Activated naive CD4-positive, alpha-beta T cell treated with anti-CD3 and anti-CD28 coated beads, Interleukin-2, amount 50 U/mL, for 72 hours (primary cell): ENCODE results near the gene GARIN5A. TPM values are rescaled to one million over a fixed set of nuclear protein-coding genes. Genes with fewer than 3 reads are reported as not detected.

Experiments used
- ATAC-seq, 2 donors: fragments of 150-1000 bp; cut with Tn5 transposase; 2 replicates each; pipeline ENCODE4 v1.10.0; 2021; ENCODE audit warnings: mild to moderate bottlenecking in 2 of 2, moderate library complexity in 2 of 2
- DNase-seq, 2 donors: peaks; one replicate each; pipeline ENCODE4 v3.0.0; 2021 to 2022; ENCODE audit warnings: low spot score in 2 of 2
- H3K27ac Mint-ChIP-seq, 2 donors: one replicate each; pipeline ENCODE4 v1.8.0; 2022; ENCODE audit warnings: mild to moderate bottlenecking in 2 of 2, mixed read lengths in 2 of 2
- H3K36me3 Mint-ChIP-seq, 2 donors: one replicate each; pipeline ENCODE4 v1.8.0; 2022; ENCODE audit warnings: mixed read lengths in 2 of 2
- H3K9me3 Mint-ChIP-seq, 2 donors: one replicate each; pipeline ENCODE4 v1.8.0; 2022; ENCODE audit warnings: mixed read lengths in 2 of 2
- total RNA-seq, 2 donors: library from RNA; stranded (reverse); gene quantifications; one replicate each; pipeline ENCODE4 v1.2.3, GENCODE V29; 2022

Gene GARIN5A
- total RNA-seq, 2 donors from 2014 or later = 0.60 to 0.96 TPM

DNA sequence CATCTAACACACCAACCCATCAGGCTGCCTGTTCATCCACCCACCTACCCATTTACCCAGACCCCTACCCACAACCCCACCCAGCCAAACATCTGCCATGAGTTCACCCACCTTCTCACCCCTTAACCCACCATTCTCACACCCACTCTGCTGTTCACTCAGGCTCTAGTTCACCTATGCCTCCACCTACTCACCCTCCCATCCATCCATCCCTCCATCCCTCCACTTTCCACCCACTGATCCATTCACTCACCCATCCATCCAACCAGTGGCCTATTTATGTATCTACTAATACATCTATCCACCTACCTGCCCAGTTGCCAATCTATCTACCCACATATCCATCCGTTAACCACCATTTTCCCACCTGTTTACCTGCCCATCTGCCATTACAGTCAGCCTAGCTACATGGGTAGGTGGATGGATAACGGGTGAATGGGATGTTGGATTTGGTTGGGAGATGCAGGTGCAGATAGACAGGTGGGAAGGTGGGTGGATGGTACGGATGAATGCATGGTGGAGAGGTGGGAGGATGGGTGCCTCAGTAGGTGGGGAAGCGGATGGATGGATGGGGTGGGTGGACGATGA, 38.7 kb downstream of the GARIN5A start:
- DNase-seq (no peak), ATAC-seq (no peak)
- no peak overlapping the region for H3K27ac Mint-ChIP-seq
- no peaks in the 10 kb centered on the region for H3K9me3 Mint-ChIP-seq
- H3K36me3 Mint-ChIP-seq = no peaks in the 10 kb centered on the region

DNA sequence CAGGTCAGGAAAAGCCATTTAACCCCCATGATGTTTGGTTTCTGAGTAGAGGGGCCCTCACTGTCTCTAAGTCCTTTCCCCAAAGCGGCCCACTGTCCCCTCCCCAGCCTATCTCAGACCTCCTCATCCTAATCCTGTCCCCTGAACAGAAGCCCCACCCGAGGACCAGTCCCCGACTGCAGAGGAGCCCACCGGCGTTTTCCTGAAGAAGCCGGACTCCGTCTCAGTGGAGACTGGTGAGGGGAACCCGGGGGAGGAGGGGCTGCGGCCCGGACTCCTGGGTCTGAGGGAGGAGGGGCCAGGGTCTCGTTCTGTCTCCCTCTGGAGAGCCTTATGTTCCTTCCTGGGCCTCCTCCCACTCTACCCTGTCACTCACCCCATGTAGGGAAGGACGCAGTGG, 41.0 kb downstream of the GARIN5A start:
- no peaks in the 10 kb centered on the region for H3K9me3 Mint-ChIP-seq
- no peak overlapping the region for H3K27ac Mint-ChIP-seq
- DNase-seq = no peak
- no peak for ATAC-seq
- H3K36me3 Mint-ChIP-seq = no peaks in the 10 kb centered on the region

DNA sequence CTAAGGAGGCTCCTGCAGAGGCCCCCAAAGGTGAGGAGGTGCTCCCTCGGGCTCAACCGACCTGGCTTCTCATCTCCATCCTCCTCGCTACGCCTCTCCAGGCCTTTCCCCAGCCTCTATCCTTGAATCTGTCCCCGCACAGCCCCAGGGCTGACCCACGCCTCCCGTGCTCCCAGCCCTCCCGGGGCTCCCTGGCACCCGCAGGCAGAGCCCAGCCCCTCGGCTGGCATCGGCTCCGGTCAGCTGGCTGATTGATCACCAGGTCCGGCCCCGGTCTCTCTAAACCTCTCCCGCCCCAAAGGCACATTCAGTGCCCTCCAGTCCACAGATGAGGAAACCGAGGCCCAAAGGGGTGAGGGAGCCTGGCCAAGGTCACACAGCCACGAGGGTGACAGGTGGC, 41.4 kb downstream of the GARIN5A start:
- Mint-ChIP-seq H3K27ac (no peak overlapping the region), H3K36me3 (no peaks in the 10 kb centered on the region), H3K9me3 (no peaks in the 10 kb centered on the region)
- ATAC-seq (no peak), DNase-seq (no peak)

DNA sequence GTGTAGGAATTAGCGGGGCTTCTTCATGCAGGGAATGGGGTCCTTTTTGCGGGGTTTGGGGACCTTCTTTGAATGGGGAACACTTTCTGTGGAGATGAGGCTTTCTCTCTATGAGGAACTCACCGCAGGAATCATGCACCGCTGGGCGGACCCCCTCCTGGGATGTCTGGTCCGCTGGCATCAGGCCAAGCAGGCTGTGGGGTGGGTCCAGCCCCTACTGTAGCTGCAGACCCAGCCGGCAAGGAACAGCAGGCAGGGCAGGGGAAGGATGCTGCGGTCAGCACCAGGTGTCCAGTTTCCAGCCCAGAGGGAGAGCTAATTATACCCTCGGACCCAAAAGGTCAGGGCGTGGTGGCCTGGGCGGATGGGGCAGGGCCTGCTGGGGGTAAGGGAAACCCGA, 42.1 kb downstream of the GARIN5A start:
- no peaks in the 10 kb centered on the region for H3K9me3 Mint-ChIP-seq
- no peaks in the 10 kb centered on the region for H3K36me3 Mint-ChIP-seq
- no peak for DNase-seq
- no peak overlapping the region for H3K27ac Mint-ChIP-seq
- no peak for ATAC-seq

DNA sequence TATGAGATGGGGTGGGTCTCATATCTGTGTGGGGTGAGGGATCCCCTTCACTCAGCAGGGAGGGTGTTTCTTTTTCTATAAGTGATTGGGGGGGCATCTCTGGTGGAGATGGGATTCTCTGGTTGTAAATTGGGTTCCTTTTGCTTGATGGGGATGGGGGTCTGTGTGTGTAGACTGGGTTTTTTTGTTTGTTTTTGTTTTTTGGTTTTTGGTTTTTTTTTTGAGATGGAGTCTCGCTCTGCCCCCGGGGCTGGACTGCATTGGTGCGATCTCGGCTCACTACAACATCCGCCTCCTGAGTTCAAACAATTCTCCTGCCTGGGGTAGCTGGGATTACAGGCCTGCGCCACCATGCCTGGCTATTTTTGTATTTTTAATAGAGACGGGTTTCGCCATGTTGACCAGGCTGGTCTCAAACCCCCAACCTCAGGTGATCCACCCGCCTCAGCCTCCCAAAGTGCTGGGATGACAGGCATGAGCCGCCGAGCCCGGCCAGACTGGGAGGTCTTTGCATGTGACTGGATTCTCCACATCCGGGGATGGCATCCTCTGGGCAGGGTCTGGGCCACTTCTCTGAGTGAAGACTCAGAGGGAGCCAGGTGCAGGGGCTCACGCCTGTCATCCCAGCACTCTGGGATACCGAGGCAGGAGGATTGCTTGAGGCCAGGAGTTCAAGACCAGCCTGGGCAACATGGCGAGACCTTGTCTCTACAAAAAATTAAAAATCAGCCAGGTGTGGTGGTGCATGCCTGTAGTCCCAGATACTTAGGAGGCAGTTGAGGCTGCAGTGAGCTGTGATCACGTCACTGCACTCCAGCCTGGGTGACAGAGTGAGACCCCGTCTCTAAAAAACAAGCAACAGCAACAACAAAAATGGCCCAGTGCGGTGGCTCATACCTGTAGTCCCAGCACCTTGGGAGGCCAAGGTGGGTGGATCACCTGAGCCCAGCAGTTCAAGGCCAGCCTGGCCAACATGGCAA, 43.2 kb downstream of the GARIN5A start:
- Mint-ChIP-seq H3K36me3 (no peaks in the 10 kb centered on the region), H3K27ac (peak overlapping the region in 1 of 2 donors; percentile 82), H3K9me3 (no peaks in the 10 kb centered on the region)
- DNase-seq (no peak), ATAC-seq (no peak)

DNA sequence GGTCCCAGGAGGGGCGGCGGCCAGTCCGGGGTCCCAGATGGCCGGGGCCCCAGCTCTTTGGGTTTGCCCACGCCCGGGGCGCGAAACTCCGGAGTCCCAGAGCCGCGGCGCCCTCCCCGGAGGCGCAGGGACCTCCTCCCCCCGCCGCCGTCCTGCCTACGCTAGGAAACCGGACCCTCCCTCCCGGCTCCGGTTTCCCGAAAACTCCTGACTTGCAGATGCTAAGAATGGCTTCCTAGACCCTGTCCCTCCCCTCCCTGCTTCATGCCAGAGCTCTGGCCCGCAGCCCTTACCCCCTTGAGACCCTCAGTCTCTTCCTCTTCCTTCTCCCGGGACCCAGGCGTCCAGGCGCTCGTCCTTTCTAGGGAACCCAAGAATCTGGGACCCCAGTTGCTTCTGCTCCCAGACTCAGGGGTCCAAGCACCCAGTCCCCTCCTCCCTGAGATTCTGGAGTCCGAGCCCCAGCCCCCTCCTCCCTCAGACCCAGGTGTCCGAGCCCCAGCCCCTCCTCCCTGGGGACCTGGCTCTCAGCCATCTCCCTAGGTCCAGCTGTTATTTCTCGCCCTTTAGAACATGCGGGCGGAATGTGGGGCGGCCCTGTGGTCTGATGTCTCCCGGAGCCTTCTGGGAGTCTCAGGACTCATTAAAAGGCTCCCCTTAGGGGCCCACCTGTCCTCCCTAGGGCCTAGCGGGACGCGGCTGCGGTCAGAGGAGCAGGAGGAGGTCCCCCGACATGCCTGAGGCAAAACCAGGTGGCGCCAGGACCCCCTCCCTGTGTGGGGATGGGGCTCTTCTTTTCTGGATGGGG, 44.2 kb downstream of the GARIN5A start, which contains the start of gene MYBPC2:
Gene MYBPC2, plus strand, starts transcription at position 672 of the 808 bp plus-strand sequence. Its CDS starts 62 bp downstream, at position 734.
- DNase-seq (no peak), ATAC-seq (no peak)
- no peaks in the 10 kb centered on the region for H3K9me3 Mint-ChIP-seq
- H3K27ac Mint-ChIP-seq = peak within 1 kb of the TSS; percentile 82 to 94
- H3K36me3 Mint-ChIP-seq = no peaks in the 10 kb centered on the region

DNA sequence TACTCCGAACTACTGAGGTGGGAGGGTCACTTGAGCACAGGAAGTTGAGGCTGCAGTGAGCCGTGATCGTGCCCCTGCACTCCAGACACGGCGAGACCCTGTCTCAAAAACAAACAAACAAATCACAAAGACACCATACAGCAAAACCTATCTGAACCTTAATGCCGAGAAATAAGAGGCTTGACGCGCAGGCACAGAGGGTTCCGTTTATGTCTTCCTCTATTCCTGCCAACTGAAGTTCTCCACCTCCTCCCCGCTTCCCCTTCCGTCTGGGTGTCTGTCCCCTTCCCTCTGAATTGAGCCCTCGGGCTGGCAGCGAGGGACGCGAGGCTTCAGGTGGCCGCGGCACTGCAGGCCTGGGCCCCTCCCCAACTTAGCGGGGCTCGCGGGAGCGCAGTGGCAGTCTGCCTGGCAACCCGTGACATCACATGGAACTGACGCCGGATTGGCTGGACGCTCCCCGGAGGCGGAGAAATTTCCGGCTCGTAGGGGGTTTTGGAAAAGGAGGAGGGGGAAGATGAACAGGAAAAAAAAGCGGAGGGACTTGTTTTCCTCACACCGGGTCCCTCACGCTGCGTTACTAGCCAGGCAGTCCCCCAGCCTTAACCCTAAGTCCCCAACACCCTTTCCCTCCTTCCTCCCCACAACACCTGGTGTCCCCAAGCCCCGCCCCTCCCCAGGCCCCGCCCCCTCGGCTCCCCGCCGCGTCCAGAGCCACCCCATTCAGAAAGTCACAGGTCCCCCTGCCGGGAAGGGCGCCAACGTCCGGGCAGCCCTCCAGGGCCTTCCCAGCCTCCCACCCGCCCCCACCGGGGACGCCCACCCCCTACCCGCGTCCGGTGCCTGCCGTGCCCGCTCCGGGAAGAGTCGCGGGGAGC, 45.1 kb downstream of the GARIN5A start:
- H3K36me3 Mint-ChIP-seq = no peaks in the 10 kb centered on the region
- H3K27ac Mint-ChIP-seq = peak overlapping the region; percentile 82 to 94
- no peaks in the 10 kb centered on the region for H3K9me3 Mint-ChIP-seq
- DNase-seq (peak; percentile 90 to 97), ATAC-seq (peak; percentile 97 to 98)

DNA sequence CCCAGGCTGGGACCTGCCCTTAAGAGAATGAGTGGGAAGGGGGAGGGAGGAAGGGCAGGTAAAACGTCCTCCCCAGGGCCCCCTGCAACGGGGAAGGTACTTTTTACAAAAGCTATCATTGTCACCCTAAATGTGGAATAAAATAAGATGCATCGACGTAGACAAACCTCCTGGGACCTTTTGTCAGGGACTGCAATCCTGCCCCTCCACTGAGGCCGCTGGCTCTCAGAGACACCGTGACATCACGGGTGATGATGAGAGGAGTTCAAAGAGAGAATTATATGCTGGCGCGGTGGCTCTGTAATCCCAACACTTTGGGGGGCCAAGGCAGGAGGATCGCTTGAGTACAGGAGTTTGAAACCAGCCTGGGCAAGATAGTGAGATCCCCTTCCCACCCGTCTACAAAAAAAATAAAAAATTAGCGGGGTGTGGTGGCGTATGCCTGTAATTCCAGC, 45.7 kb downstream of the GARIN5A start:
- DNase-seq = no peak
- no peaks in the 10 kb centered on the region for H3K36me3 Mint-ChIP-seq
- no peaks in the 10 kb centered on the region for H3K9me3 Mint-ChIP-seq
- peak overlapping the region; percentile 29 to 82 for H3K27ac Mint-ChIP-seq
- no peak for ATAC-seq

DNA sequence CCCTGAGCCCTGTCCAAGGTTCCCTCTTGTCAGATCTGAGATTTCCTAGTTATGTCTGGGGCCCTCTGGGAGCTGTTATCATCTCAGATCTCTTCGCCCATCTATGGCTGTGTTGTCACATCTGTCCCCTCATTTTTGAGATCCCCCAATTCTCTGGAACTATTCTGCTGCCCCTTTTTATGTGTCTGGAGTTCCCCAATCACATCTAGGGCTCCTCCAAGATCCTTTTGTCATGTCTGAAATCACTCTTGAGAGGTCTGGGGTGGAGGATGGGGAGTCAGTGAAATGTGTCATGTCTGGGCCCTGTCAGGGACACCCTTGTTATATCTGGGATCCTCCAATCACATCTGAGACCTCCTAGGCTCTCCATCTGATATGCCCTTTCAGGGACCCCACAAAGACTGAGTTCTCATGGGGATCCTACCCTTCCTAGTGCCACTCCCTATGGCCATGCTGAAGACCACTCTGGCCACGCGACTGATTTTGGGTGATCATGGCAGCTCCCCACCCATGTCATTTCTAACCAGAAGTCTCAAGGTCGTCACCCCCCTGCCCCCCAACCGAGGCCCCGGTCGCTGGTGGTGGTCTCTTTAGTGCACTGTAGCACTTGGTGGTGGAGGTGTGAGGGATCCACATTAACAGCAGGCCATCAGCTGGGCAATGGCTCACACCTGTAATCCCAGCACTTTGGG, 47.7 kb downstream of the GARIN5A start:
- Mint-ChIP-seq H3K36me3 (no peaks in the 10 kb centered on the region), H3K9me3 (no peaks in the 10 kb centered on the region), H3K27ac (peak overlapping the region in 1 of 2 donors; percentile 9)
- DNase-seq = no peak
- no peak for ATAC-seq

DNA sequence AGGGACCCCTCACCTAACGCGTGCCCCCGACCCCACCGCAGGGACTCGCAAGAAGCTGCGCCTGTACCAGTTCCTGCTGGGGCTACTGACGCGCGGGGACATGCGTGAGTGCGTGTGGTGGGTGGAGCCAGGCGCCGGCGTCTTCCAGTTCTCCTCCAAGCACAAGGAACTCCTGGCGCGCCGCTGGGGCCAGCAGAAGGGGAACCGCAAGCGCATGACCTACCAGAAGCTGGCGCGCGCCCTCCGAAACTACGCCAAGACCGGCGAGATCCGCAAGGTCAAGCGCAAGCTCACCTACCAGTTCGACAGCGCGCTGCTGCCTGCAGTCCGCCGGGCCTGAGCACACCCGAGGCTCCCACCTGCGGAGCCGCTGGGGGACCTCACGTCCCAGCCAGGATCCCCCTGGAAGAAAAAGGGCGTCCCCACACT, 48.6 kb downstream of the GARIN5A start:
- no peaks in the 10 kb centered on the region for H3K9me3 Mint-ChIP-seq
- ATAC-seq (peak in 1 of 2 donors; percentile 13), DNase-seq (no peak)
- no peak overlapping the region for H3K27ac Mint-ChIP-seq
- no peaks in the 10 kb centered on the region for H3K36me3 Mint-ChIP-seq

DNA sequence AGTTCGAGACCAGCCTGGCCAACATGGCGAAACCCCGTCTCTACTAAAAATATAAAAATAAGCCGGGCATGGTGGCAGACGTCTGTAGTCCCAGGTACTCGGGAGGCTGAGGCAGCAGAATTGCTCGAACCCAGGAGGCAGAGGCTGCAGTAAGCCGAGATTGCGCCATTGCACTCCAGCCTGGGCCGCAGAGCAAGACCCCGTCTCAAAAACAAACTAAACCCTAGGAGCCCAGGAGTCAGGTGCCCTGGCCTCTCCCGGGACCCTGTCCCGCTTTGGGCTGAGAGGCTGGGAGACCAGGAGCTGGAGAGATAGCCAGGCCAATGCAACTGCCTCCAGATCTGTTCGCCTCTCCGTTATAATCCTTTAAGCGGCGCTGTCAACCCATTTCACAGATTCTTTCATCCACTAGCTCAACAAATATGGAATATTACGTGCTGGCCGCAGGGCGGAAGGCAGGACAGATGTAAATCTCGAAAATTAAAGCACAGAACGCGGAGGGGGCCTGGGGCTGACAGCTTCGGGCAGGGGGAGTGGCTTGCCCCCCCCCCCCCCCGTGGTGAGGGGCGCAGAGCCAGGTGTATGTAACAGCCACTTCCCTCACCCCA, 49.2 kb downstream of the GARIN5A start:
- H3K9me3 Mint-ChIP-seq = no peaks in the 10 kb centered on the region
- no peaks in the 10 kb centered on the region for H3K36me3 Mint-ChIP-seq
- no peak for ATAC-seq
- no peak for DNase-seq
- H3K27ac Mint-ChIP-seq = no peak overlapping the region

DNA sequence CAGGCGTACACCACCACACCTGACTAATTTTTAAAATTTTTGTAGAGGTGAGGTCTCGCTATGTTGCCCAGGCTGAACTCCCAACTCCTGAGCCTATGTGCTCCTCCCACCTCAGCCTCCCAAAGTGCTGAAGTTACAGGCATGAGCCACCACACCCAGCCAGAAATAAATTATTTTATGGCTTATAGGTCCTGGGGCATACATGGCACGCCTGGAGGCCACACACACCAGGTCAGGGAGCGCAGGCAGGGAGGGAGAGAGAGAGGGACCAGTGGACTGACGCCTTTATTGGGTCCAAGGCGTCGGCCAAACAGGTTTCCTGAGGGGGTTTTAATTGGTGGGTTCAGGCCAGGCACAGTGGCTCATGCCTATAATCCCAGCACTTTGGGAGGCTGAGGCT, 51.1 kb downstream of the GARIN5A start:
- Mint-ChIP-seq H3K36me3 (peaks cover 4 to 5% of the 10 kb centered on the region in 2 donors), H3K9me3 (peaks cover 0 to 3% of the 10 kb centered on the region in 2 donors)
- ATAC-seq = no peak

DNA sequence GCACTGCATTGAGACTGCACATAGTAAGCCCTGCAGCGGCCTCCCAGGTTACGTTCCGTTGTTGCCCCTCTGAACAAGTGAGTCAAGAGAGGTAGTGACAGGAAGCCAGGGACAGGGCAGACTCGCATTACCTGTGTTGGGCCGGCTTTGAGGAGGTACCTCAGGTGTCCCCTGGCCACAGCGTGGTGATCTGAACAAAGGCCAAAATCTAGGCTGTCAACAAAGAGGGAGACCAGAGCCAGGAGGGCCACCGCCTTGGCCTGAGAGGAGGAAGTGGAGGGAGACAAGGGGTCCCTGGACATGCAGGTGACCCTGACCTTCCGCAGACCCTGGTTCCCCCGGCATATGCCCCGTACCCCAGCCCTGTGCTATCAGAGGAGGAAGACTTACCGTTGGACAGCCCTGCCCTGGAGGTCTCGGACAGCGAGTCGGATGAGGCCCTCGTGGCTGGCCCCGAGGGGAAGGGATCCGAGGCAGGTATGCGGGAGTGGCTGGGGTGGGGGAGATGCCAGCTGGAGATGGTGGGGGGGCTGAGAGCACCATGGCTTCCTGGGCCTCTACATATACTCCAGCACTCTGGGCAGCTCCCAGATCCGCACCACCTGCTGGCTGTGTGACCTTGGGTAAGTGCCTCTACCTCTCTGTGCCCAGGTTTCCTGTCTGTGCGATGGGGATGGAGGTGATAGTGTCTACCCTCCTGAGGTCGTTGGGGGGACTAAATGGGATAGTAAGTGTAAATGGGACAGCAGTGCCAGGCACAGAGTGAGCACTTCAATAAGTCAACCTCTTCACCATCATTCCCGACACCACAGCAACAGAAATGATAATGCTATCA, 53.2 kb downstream of the GARIN5A start:
- Mint-ChIP-seq H3K27ac (peak overlapping the region in 1 of 2 donors; percentile 27), H3K9me3 (peaks cover 0 to 3% of the 10 kb centered on the region in 2 donors), H3K36me3 (peaks cover 11 to 12% of the 10 kb centered on the region in 2 donors)
- DNase-seq (no peak), ATAC-seq (no peak)

More for the DNA sequence above, 51.1 kb downstream of the GARIN5A start:
- no peak overlapping the region for H3K27ac Mint-ChIP-seq
- DNase-seq = no peak
